A673 (cell line): Measurements from ENCODE around the gene CD37. TPM values are rescaled to one million over a fixed set of nuclear protein-coding genes. Genes with fewer than 3 reads are reported as not detected.

Source experiments
- BruUV-seq: library from RNA; stranded (reverse); fragments of 400-500 nt; replicated peaks from 2 replicates; lab custom pipeline; 2021; lab: Mats Ljungman, UMichigan
- CTCF ChIA-PET: fragments of 300-600 bp; sonication (Branson Sonifier 250); formaldehyde crosslinking; loops from one replicate; lab custom pipeline; 2022; ENCODE audit warnings: antibody characterized with exemption; lab: Charles Lee
- POLR2A ChIA-PET: fragments of 300-600 bp; sonication (Branson Sonifier 250); formaldehyde crosslinking; loops from one replicate; lab custom pipeline; 2022; ENCODE audit warnings: antibody characterized with exemption; ENCODE audit not compliant: low non-redundant PET; lab: Charles Lee
- DNase-seq: peaks from one replicate; pipeline ENCODE4 v3.0.0-alpha.2; 2015; ENCODE audit warnings: low spot score
- H3K27ac ChIP-seq: fragments of 200-600 bp; sonication (generic); 2 replicates; pipeline ENCODE4 v1.5.1; 2016; ENCODE audit warnings: mixed run types, low read depth, mild to moderate bottlenecking, mixed read lengths, antibody characterized with exemption, low read length; ENCODE audit not compliant: poor library complexity, severe bottlenecking
- H3K27me3 ChIP-seq: fragments of 200-600 bp; sonication (generic); replicated peaks from 2 replicates; pipeline ENCODE4 v1.6.1; 2017; ENCODE audit warnings: mixed run types, low read depth, mild to moderate bottlenecking, mixed read lengths, antibody characterized with exemption, low read length; ENCODE audit not compliant: insufficient read depth, poor library complexity
- H3K36me3 ChIP-seq: fragments of 200-600 bp; sonication (generic); 2 replicates; pipeline ENCODE4 v1.6.1; 2016; ENCODE audit warnings: mixed run types, mild to moderate bottlenecking, mixed read lengths, antibody characterized with exemption, low read length; ENCODE audit not compliant: insufficient read depth, poor library complexity, severe bottlenecking
- H3K4me1 ChIP-seq: fragments of 200-600 bp; sonication (generic); 2 replicates; pipeline ENCODE4 v1.6.1; 2017; ENCODE audit warnings: mixed run types, mild to moderate bottlenecking, mixed read lengths, antibody characterized with exemption, low read length; ENCODE audit not compliant: insufficient read depth, poor library complexity, severe bottlenecking
- H3K4me3 ChIP-seq: fragments of 200-600 bp; sonication (generic); 2 replicates; pipeline ENCODE4 v1.5.1; 2016; ENCODE audit warnings: low read depth, mixed run types, mild to moderate bottlenecking, mixed read lengths, low read length; ENCODE audit not compliant: poor library complexity, severe bottlenecking
- H3K9me3 ChIP-seq: fragments of 200-600 bp; sonication (generic); 2 replicates; pipeline ENCODE4 v1.6.1; 2016; ENCODE audit warnings: mixed run types, low read depth, mild to moderate bottlenecking, mixed read lengths, antibody characterized with exemption, low read length; ENCODE audit not compliant: poor library complexity, severe bottlenecking
- CTCF ChIP-seq: fragments of 300-800, 200-600 bp; sonication (generic); conservative IDR thresholded peaks from 2 replicates; pipeline ENCODE4 v1.5.1; 2017; ENCODE audit warnings: low read depth, mild to moderate bottlenecking, antibody characterized with exemption, low read length, moderate library complexity, mixed read lengths
- EZH2 ChIP-seq: fragments of 200-600 bp; sonication (generic); IDR thresholded peaks from 2 replicates; pipeline ENCODE4 v1.6.1; 2017; ENCODE audit warnings: borderline replicate concordance, low read depth, mild to moderate bottlenecking, mixed read lengths, antibody characterized with exemption, low read length; ENCODE audit not compliant: poor library complexity, severe bottlenecking
- intact Hi-C: fragments of 100-400 bp; cut with micrococcal nuclease; formaldehyde crosslinking; loops from one replicate; pipeline ENCODE4 v1.10.0; 2022; ENCODE audit not compliant: unreplicated experiment
- total RNA-seq: library from RNA; stranded (reverse); gene quantifications from 2 replicates; pipeline ENCODE4 v1.2.3, GENCODE V29; 2021

Gene CD37
- total RNA-seq, 1 experiment from 2014 or later = not detected

- Histone ChIP-seq H3K27ac (no peak overlapping the region), H3K9me3 (no peaks in the 10 kb centered on the region), H3K27me3 (no peaks in the 10 kb centered on the region), H3K4me1 (peaks cover 29% of the 10 kb centered on the region), H3K4me3 (no peak overlapping the region), H3K36me3 (peaks cover 58% of the 10 kb centered on the region)
- BruUV-seq = no TSS peak
- no peak for TF ChIP-seq CTCF
- TF ChIP-seq EZH2 = no peak
- ChIA-PET POLR2A (no interaction called here), CTCF (no interaction called here)
- intact Hi-C loops = no loop called here
- no peak for DNase-seq
These were observed 7.1 kb downstream of the CD37 start for GRCh38 chr19:49342291-49342721.

GRCh38 chr19:49343123-49343522 lies 7.9 kb downstream of the CD37 start:
- H3K36me3 ChIP-seq = peaks cover 66% of the 10 kb centered on the region
- no peaks in the 10 kb centered on the region for H3K27me3 ChIP-seq
- H3K4me3 ChIP-seq = no peak overlapping the region
- peaks cover 28% of the 10 kb centered on the region for H3K4me1 ChIP-seq
- intact Hi-C loops = no loop called here
- BruUV-seq = no TSS peak
- CTCF ChIA-PET = no interaction called here
- POLR2A ChIA-PET = no interaction called here
- no peak overlapping the region for H3K27ac ChIP-seq
- H3K9me3 ChIP-seq = no peaks in the 10 kb centered on the region
- TF ChIP-seq CTCF (no peak), EZH2 (no peak)
- no peak for DNase-seq

- H3K4me1 ChIP-seq = peaks cover 13% of the 10 kb centered on the region
- no peaks in the 10 kb centered on the region for H3K9me3 ChIP-seq
- H3K36me3 ChIP-seq = peaks cover 81% of the 10 kb centered on the region
- ChIA-PET POLR2A (no interaction called here), CTCF (no interaction called here)
- no peak for TF ChIP-seq CTCF
- no peak for TF ChIP-seq EZH2
- intact Hi-C loops = no loop called here
- no peak for DNase-seq
- H3K27me3 ChIP-seq = no peaks in the 10 kb centered on the region
- H3K4me3 ChIP-seq = no peak overlapping the region
- BruUV-seq = no TSS peak
- H3K27ac ChIP-seq = no peak overlapping the region
These were observed 9.6 kb downstream of the CD37 start for GRCh38 chr19:49344505-49345423.
